Smooth muscle cell (in vitro differentiated cells): ENCODE measurements around the gene OPRD1. TPM values are rescaled to one million over a fixed set of nuclear protein-coding genes. Genes with fewer than 3 reads are reported as not detected.

ENCODE experiments used
- DNase-seq: peaks from one replicate; lab custom pipeline; 2025; ENCODE audit not compliant: unreplicated experiment; lab: John Stamatoyannopoulos, UW
- H2AFZ ChIP-seq: fragments of 200-600 bp; sonication (generic); 2 replicates; pipeline ENCODE4 v1.6.0; 2016; ENCODE audit warnings: antibody characterized with exemption, low read depth, mild to moderate bottlenecking
- H3F3A ChIP-seq: fragments of 200-600 bp; sonication (generic); 2 replicates; pipeline ENCODE4 v1.6.0; 2017; ENCODE audit warnings: antibody characterized with exemption, low read depth
- H3K27ac ChIP-seq: fragments of 200-600 bp; sonication (generic); 2 replicates; pipeline ENCODE4 v1.5.1; 2016; ENCODE audit warnings: low read depth, mild to moderate bottlenecking
- H3K27me3 ChIP-seq: fragments of 200-600 bp; sonication (generic); 2 replicates; pipeline ENCODE4 v1.6.1; 2016; ENCODE audit warnings: low read depth, mild to moderate bottlenecking
- H3K36me3 ChIP-seq: fragments of 200-600 bp; sonication (generic); 2 replicates; pipeline ENCODE4 v1.5.1; 2016; ENCODE audit warnings: low read depth
- H3K4me1 ChIP-seq: fragments of 200-600 bp; sonication (generic); 2 replicates; pipeline ENCODE4 v1.5.1; 2016; ENCODE audit warnings: low read depth
- H3K4me2 ChIP-seq: fragments of 200-600 bp; sonication (generic); 2 replicates; pipeline ENCODE4 v1.6.0; 2016; ENCODE audit warnings: mild to moderate bottlenecking
- H3K4me3 ChIP-seq: fragments of 200-600 bp; sonication (generic); 2 replicates; pipeline ENCODE4 v1.5.1; 2016; ENCODE audit warnings: mild to moderate bottlenecking
- H3K79me2 ChIP-seq: fragments of 200-600 bp; sonication (generic); 2 replicates; pipeline ENCODE4 v1.6.0; 2016; ENCODE audit warnings: low read depth, mild to moderate bottlenecking
- H3K9ac ChIP-seq: fragments of 200-600 bp; sonication (generic); 2 replicates; pipeline ENCODE4 v1.6.0; 2016; ENCODE audit warnings: low read depth
- H3K9me3 ChIP-seq: fragments of 200-600 bp; sonication (generic); replicated peaks from 2 replicates; pipeline ENCODE4 v1.5.1; 2016; ENCODE audit warnings: low read depth
- H4K20me1 ChIP-seq: fragments of 200-600 bp; sonication (generic); 2 replicates; pipeline ENCODE4 v1.6.0; 2016; ENCODE audit warnings: low read depth
- WGBS: methylation state at CpG from one replicate; pipeline ENCODE4 v1.1.7; 2016; ENCODE audit warnings: low lambda C conversion rate; 5-methylcytosine and 5-hydroxymethylcytosine counted together
- polyA plus RNA-seq: library from polyadenylated mRNA; unstranded; fragments of >200 nt; fragmentation: Nextera tagmentation; extraction: Ambion mirVana; gene quantifications from 2 replicates; pipeline ENCODE4 v1.2.1, GENCODE V29; 2016
- total RNA-seq: library from RNA; depleted of rRNA; stranded (reverse); fragments of >200 nt; gene quantifications from 2 replicates; pipeline ENCODE4 v1.2.3, GENCODE V29; 2014
- TF ChIP-seq, protein P1 (sequence below): fragments of 200-600 bp; sonication (generic); IDR thresholded peaks from 2 replicates; pipeline ENCODE4 v1.5.1; 2017; ENCODE audit warnings: borderline replicate concordance, mild to moderate bottlenecking, antibody characterized with exemption; ENCODE audit not compliant: insufficient read depth, poor library complexity, severe bottlenecking

The OPRD1 gene
- total and polyA plus RNA-seq, 2 experiments from 2014 or later = 0.90 to 1.5 TPM

GRCh38 chr1:28902738-28903137 lies 90.8 kb downstream of the OPRD1 start:
- H3K79me2 ChIP-seq = no peaks in the 10 kb centered on the region
- no peak overlapping the region for H3K27ac ChIP-seq
- no peak overlapping the region for H3K9ac ChIP-seq
- peaks cover 29% of the 10 kb centered on the region for H4K20me1 ChIP-seq
- no peaks in the 10 kb centered on the region for H3K27me3 ChIP-seq
- TF ChIP-seq, protein P1, sequence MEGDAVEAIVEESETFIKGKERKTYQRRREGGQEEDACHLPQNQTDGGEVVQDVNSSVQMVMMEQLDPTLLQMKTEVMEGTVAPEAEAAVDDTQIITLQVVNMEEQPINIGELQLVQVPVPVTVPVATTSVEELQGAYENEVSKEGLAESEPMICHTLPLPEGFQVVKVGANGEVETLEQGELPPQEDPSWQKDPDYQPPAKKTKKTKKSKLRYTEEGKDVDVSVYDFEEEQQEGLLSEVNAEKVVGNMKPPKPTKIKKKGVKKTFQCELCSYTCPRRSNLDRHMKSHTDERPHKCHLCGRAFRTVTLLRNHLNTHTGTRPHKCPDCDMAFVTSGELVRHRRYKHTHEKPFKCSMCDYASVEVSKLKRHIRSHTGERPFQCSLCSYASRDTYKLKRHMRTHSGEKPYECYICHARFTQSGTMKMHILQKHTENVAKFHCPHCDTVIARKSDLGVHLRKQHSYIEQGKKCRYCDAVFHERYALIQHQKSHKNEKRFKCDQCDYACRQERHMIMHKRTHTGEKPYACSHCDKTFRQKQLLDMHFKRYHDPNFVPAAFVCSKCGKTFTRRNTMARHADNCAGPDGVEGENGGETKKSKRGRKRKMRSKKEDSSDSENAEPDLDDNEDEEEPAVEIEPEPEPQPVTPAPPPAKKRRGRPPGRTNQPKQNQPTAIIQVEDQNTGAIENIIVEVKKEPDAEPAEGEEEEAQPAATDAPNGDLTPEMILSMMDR = no peak
- H3K9me3 ChIP-seq = no peaks in the 10 kb centered on the region
- peaks cover 9% of the 10 kb centered on the region for H3K4me1 ChIP-seq
- no peak overlapping the region for H3K4me3 ChIP-seq
- DNase-seq = no peak
- H2AFZ ChIP-seq = no peak overlapping the region
- WGBS = 96% methylated on average over 2 of the region's 2 CpGs
- no peaks in the 10 kb centered on the region for H3F3A ChIP-seq
- H3K36me3 ChIP-seq = no peaks in the 10 kb centered on the region
- no peak overlapping the region for H3K4me2 ChIP-seq

DNA sequence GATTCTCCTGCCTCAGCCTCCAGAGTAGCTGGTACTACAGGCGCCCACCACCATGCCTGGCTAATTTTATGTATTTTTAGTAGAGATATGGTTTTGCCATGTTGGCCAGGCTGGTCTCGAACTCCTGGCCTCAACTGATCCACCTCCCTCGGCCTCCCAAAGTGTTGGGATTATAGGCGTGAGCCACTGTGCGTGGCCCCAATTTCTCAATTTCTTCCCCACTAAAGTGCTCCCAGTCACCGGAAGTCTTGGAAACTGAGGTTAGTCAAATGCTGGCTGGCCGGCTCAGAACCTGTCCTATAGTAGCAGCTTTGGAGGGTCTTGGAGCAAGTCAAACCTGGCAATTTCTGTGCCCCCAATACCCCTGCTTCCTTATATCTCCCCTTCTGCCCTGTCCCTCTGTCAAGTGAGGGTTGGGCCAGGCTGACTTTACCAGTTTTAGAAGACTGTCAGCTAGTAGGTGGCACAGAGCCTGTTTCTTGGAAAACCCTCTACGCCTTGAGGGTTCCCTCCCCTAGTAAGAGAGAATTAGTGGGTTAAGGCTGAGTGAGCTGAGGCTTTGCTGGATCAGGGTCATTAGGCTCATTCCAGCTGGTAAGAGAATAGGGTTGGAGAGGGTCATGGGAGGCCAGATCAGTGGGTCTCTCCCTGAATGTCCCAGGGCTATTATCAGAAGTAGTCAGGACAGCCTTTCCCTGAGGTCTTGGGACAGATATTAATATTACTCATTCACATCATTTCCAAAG lies 94.1 kb downstream of the OPRD1 start:
- no peak overlapping the region for H3K4me2 ChIP-seq
- peaks cover 23% of the 10 kb centered on the region for H4K20me1 ChIP-seq
- no peaks in the 10 kb centered on the region for H3K4me1 ChIP-seq
- no peak for DNase-seq
- H3K79me2 ChIP-seq = no peaks in the 10 kb centered on the region
- H3K9me3 ChIP-seq = no peaks in the 10 kb centered on the region
- TF ChIP-seq, protein P1 = no peak
- H3K27me3 ChIP-seq = no peaks in the 10 kb centered on the region
- 92% methylated on average over 8 of the region's 8 CpGs for WGBS
- H2AFZ ChIP-seq = no peak overlapping the region
- H3K27ac ChIP-seq = no peak overlapping the region
- H3F3A ChIP-seq = no peaks in the 10 kb centered on the region
- no peak overlapping the region for H3K9ac ChIP-seq
- H3K36me3 ChIP-seq = no peaks in the 10 kb centered on the region
- no peak overlapping the region for H3K4me3 ChIP-seq

DNA sequence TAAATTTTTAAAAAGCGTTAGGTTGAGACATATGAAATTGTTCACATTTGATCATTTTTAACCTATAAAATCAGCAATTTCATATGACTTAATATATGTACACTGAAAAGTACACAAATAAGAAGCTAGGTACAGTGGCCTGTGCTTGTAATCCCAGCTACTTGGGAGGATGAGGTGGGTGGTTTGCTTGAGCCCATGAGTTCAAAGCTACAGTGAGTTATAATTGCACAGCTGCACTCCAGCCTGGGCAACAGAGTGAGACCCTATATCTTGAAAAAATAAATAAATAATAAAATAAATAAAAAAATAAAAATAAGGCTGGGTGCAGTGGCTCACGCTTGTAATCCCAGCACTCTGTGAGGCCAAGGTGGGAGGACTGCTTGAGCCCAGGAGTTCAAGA lies 97.2 kb downstream of the OPRD1 start:
- Histone ChIP-seq H3F3A (peaks cover 7% of the 10 kb centered on the region), H2AFZ (no peak overlapping the region), H3K36me3 (no peaks in the 10 kb centered on the region), H3K9me3 (no peaks in the 10 kb centered on the region), H4K20me1 (peaks cover 14% of the 10 kb centered on the region), H3K27me3 (no peaks in the 10 kb centered on the region), H3K79me2 (no peaks in the 10 kb centered on the region), H3K4me1 (peaks cover 5% of the 10 kb centered on the region), H3K9ac (no peak overlapping the region), H3K27ac (no peak overlapping the region), H3K4me2 (no peak overlapping the region), H3K4me3 (no peak overlapping the region)
- DNase-seq = no peak
- TF ChIP-seq, protein P1 = no peak
- WGBS = 98% methylated on average over 2 of the region's 2 CpGs

- Histone ChIP-seq H3K9me3 (no peaks in the 10 kb centered on the region), H3K4me2 (no peak overlapping the region), H3K4me3 (no peak overlapping the region), H3F3A (peaks cover 7% of the 10 kb centered on the region), H3K27me3 (no peaks in the 10 kb centered on the region), H3K4me1 (peaks cover 9% of the 10 kb centered on the region), H4K20me1 (peaks cover 23% of the 10 kb centered on the region), H3K79me2 (no peaks in the 10 kb centered on the region), H2AFZ (no peak overlapping the region), H3K27ac (no peak overlapping the region), H3K9ac (no peak overlapping the region), H3K36me3 (no peaks in the 10 kb centered on the region)
- TF ChIP-seq, protein P1 = no peak
- 89% methylated on average over 7 of the region's 7 CpGs for WGBS
- no peak for DNase-seq
Measured at GRCh38 chr1:28910379-28911115, 98.6 kb downstream of the OPRD1 start.
